Vagina (tissue), 2 donors: ENCODE results near the gene MORC1. TPM values are rescaled to one million over a fixed set of nuclear protein-coding genes. Genes with fewer than 3 reads are reported as not detected.

Experiments used
- DNase-seq, 2 donors: peaks; one replicate each; pipeline ENCODE4 v3.0.0-alpha.2; 2017; ENCODE audit errors: extremely low spot score in 2 of 2
- H3K27ac ChIP-seq: fragments of 200-600 bp; sonication (generic); one replicate; pipeline ENCODE4 v1.5.1; 2019
- H3K27me3 ChIP-seq: fragments of 200-600 bp; sonication (generic); one replicate; pipeline ENCODE4 v1.5.1; 2019
- H3K36me3 ChIP-seq, 2 donors: fragments of 200-600 bp; sonication (generic); one replicate each; pipeline ENCODE4 v1.5.1; 2017 to 2019
- H3K4me1 ChIP-seq: fragments of 200-600 bp; sonication (generic); one replicate; pipeline ENCODE4 v1.5.1; 2019
- H3K4me3 ChIP-seq, 2 donors: fragments of 200-600 bp; sonication (generic); 1 replicate in 1 of 2; 2 replicates in 1 of 2; pipeline ENCODE4 v1.5.1; 2016 to 2019
- H3K9me3 ChIP-seq: fragments of 200-600 bp; sonication (generic); one replicate; pipeline ENCODE4 v1.5.1; 2019
- POLR2A ChIP-seq, 2 donors: fragments of 450-650 bp; IDR thresholded peaks; one replicate each; pipeline ENCODE4 v1.6.1; 2017; ENCODE audit warnings: antibody characterized with exemption in 2 of 2, mild to moderate bottlenecking in 2 of 2, moderate library complexity in 2 of 2
- POLR2AphosphoS5 ChIP-seq, 2 donors: sonication (generic); formaldehyde crosslinking; IDR thresholded peaks; one replicate each; pipeline ENCODE4 v1.9.0; 2017; ENCODE audit warnings: antibody characterized with exemption in 2 of 2, mild to moderate bottlenecking in 2 of 2, low read depth in 1 of 2; ENCODE audit not compliant: insufficient read depth in 1 of 2
- intact Hi-C: fragments of 100-400 bp; cut with DNase I; formaldehyde crosslinking; loops from one replicate; pipeline ENCODE4 v1.15.1; 2023
- total RNA-seq: library from RNA; depleted of rRNA; stranded (reverse); fragments of >200 nt; gene quantifications from one replicate; pipeline ENCODE4 v1.2.3, GENCODE V29; 2016
- TF ChIP-seq, protein P1 (sequence below), 3 experiments: fragments of 450-650 bp in 2 of 3; fragments of 200-600 bp in 1 of 3; sonication (generic) in 1 of 3; IDR thresholded peaks; one replicate each; pipeline ENCODE4 v1.5.1; 2017 to 2019; ENCODE audit warnings: antibody characterized with exemption in 3 of 3, mild to moderate bottlenecking in 2 of 3, moderate library complexity in 2 of 3

The MORC1 gene
- total RNA-seq, 1 donor from 2014 or later, result not detected

DNA sequence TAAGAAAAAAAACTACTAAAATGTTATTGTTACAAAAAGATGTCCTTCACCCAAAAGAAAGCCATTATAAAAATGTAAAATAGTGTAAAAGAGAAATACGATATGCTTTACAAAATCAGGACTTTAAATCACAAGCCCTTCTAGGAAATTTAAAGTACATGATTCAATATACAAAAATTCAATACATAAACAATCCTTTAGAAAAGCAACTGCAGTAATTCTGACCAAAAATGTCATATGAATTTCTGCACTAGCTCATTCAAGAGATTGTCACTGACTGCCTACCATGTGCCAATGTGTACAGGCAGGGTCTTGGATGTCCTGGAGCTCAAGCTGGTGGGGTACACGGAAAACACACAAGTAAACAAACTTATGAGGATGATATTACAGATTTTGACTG lies 2.5 kb downstream of the MORC1 start:
- no peaks in the 10 kb centered on the region for H3K9me3 ChIP-seq
- no peaks in the 10 kb centered on the region for H3K4me1 ChIP-seq

DNA sequence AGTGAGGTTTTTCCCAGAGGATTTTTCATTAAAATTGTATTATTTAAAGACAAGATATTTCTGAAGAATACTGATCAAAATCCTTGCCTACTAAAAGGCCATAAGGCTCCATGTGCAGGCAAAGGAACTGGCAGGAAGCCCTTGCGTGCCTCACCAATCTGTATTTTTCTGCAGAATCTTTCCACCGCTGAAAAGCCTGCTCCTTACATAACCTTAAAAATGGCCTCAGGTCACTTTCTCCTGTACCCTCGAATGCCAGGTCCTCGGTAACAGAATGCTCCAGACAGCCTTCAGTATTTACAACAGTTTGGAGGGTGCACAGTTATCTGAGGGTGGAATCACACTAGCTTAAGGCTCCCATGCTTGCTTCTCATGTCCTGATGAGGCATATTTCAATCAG lies 3.2 kb downstream of the MORC1 start:
- intact Hi-C loops, result no loop called here
- no peak for DNase-seq
- no peaks in the 10 kb centered on the region for H3K36me3 ChIP-seq

More for the DNA sequence above, 2.5 kb downstream of the MORC1 start:
- H3K36me3 ChIP-seq, result no peaks in the 10 kb centered on the region
- H3K27ac ChIP-seq, result no peak overlapping the region
- intact Hi-C loops, result no loop called here
- TF ChIP-seq POLR2AphosphoS5 (IDR thresholded peaks at IDR 0.05; ENCODE audit: insufficient read depth in 1 of 2, low read depth in 1 of 2) (no peak), POLR2A (IDR thresholded peaks at IDR 0.05) (no peak)
- TF ChIP-seq, protein P1, sequence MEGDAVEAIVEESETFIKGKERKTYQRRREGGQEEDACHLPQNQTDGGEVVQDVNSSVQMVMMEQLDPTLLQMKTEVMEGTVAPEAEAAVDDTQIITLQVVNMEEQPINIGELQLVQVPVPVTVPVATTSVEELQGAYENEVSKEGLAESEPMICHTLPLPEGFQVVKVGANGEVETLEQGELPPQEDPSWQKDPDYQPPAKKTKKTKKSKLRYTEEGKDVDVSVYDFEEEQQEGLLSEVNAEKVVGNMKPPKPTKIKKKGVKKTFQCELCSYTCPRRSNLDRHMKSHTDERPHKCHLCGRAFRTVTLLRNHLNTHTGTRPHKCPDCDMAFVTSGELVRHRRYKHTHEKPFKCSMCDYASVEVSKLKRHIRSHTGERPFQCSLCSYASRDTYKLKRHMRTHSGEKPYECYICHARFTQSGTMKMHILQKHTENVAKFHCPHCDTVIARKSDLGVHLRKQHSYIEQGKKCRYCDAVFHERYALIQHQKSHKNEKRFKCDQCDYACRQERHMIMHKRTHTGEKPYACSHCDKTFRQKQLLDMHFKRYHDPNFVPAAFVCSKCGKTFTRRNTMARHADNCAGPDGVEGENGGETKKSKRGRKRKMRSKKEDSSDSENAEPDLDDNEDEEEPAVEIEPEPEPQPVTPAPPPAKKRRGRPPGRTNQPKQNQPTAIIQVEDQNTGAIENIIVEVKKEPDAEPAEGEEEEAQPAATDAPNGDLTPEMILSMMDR (IDR thresholded peaks at IDR 0.05), result no peak
- no peaks in the 10 kb centered on the region for H3K27me3 ChIP-seq
- no peak overlapping the region for H3K4me3 ChIP-seq
- no peak for DNase-seq

DNA sequence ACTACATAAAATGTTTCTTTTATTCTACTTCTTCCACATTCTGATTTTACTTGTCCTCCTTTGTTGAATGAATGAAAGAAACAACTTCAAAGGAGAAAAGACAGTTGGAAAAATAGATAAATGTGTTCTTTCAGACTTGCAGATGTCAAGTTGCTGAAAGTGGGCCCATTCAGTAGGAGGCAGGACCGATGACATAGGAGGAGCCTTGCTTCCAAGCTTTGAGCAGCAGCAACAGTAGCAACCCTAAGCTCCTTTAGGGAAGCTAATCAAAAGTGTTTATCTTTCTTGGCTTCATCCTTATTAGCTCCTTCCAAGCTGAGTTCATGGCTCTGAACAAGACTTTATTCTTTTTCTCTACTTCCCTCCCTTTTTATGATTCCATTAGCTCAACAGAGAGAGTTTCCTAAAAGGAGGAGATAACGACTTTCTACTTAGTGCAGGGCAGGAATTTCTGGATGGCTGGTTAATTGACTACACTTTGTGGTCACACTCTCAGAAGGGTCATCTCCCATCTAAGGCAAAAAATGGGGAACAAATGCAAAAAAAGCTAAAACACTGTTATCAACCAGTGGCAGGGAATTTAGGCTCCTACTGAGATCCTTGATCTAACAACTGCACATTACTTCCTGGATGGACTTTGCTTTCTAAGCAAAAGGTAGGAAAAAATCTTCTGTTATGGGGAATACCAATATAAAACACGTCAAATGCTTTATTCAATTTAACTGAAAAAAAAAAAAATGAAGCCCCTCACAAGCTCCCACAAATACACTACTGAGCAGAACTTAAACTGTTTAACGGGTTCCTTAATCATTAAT lies 4.8 kb downstream of the MORC1 start:
- H3K27me3 ChIP-seq, result no peaks in the 10 kb centered on the region
- DNase-seq, result no peak
- H3K4me1 ChIP-seq, result no peaks in the 10 kb centered on the region
- TF ChIP-seq POLR2A (IDR thresholded peaks at IDR 0.05) (no peak), POLR2AphosphoS5 (IDR thresholded peaks at IDR 0.05; ENCODE audit: insufficient read depth in 1 of 2, low read depth in 1 of 2) (no peak)
- TF ChIP-seq, protein P1 (IDR thresholded peaks at IDR 0.05), result no peak
- no peak overlapping the region for H3K4me3 ChIP-seq
- no peak overlapping the region for H3K27ac ChIP-seq
- intact Hi-C loops, result no loop called here
- H3K36me3 ChIP-seq, result no peaks in the 10 kb centered on the region
- no peaks in the 10 kb centered on the region for H3K9me3 ChIP-seq

More for the DNA sequence above, 3.2 kb downstream of the MORC1 start:
- TF ChIP-seq, protein P1 (IDR thresholded peaks at IDR 0.05), result no peak
- no peak for TF ChIP-seq POLR2AphosphoS5 (IDR thresholded peaks at IDR 0.05; ENCODE audit: insufficient read depth in 1 of 2, low read depth in 1 of 2)
- TF ChIP-seq POLR2A (IDR thresholded peaks at IDR 0.05), result no peak
- Histone ChIP-seq H3K27ac (no peak overlapping the region), H3K4me3 (no peak overlapping the region), H3K4me1 (no peaks in the 10 kb centered on the region), H3K9me3 (no peaks in the 10 kb centered on the region), H3K27me3 (no peaks in the 10 kb centered on the region)

DNA sequence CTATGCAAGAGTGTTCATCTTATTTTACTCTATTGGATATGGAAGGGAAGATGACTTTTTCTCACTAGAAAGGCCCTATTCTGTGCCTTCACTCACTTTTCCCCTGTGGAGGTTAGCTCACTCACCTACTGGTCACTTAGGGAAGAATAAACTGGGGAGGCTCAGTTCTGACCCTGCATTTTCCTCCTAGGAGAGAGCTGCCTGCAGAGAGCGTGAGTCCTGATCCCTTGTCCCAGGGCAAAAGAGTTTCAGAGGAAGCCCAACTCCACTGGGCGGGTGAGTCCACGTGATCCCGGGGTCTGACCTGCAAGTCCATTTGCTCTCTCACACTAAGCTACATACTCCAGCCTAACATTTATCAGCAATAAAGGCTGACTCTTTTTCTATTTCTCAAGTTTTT lies 8.4 kb downstream of the MORC1 start:
- H3K27ac ChIP-seq, result no peak overlapping the region
- H3K27me3 ChIP-seq, result no peaks in the 10 kb centered on the region
- no peaks in the 10 kb centered on the region for H3K9me3 ChIP-seq
- intact Hi-C loops, result no loop called here
- no peak overlapping the region for H3K4me3 ChIP-seq
- no peak for DNase-seq
- H3K4me1 ChIP-seq, result no peaks in the 10 kb centered on the region
- no peaks in the 10 kb centered on the region for H3K36me3 ChIP-seq
- no peak for TF ChIP-seq POLR2AphosphoS5 (IDR thresholded peaks at IDR 0.05; ENCODE audit: insufficient read depth in 1 of 2, low read depth in 1 of 2)
- TF ChIP-seq, protein P1 (IDR thresholded peaks at IDR 0.05), result no peak
- no peak for TF ChIP-seq POLR2A (IDR thresholded peaks at IDR 0.05)

DNA sequence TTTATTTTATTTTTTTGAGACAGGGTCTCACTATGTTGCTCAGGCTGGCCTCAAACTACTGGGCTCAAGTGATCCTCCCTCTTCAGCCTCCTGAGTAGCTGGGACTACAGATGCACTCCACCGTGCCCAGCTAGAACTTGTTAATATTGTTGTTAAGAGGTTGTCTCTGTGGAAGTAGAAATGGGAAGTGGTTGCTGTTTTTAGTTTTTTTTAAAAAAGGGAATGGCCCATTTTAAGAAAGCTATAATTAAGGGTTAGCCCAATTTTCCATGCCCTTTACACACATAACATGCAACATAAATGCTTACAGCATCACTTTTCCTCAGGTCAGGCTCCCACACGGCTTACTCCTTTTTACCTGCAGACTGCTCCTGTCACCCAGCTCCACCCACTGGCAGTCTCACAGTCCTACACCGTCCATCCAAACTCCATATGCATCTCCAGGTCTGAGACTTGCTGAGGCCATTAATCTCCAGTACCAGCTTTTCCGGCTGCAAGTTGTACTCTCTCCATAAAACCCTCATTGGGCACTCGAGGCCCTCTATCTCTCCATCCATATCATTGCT lies 19.8 kb downstream of the MORC1 start:
- Histone ChIP-seq H3K4me3 (no peak overlapping the region), H3K36me3 (no peaks in the 10 kb centered on the region), H3K9me3 (no peaks in the 10 kb centered on the region), H3K4me1 (no peaks in the 10 kb centered on the region), H3K27me3 (no peaks in the 10 kb centered on the region), H3K27ac (no peak overlapping the region)
- TF ChIP-seq POLR2AphosphoS5 (IDR thresholded peaks at IDR 0.05; ENCODE audit: insufficient read depth in 1 of 2, low read depth in 1 of 2) (no peak), POLR2A (IDR thresholded peaks at IDR 0.05) (no peak)
- TF ChIP-seq, protein P1 (IDR thresholded peaks at IDR 0.05), result no peak
- intact Hi-C loops, result no loop called here
- no peak for DNase-seq
